AG10803 (cell line): ENCODE measurements around the gene PPP1R9A.

Experiments
- DNase-seq: peaks from one replicate; pipeline ENCODE4 v3.0.0; 2010; ENCODE audit warnings: low read depth
- H3K4me3 ChIP-seq: 2 replicates; pipeline ENCODE4 v1.5.1; 2011; ENCODE audit warnings: mild to moderate bottlenecking, low read length, control low read depth
- CTCF ChIP-seq: conservative IDR thresholded peaks from 2 replicates; pipeline ENCODE4 v1.5.1; 2011; ENCODE audit warnings: mild to moderate bottlenecking, low read length, control low read depth, inconsistent platforms

PPP1R9A gene

GRCh38 chr7:95340491-95340890 is 433.1 kb downstream of the PPP1R9A start:
- TF ChIP-seq CTCF: no peak

GRCh38 chr7:95342029-95342428 is 434.6 kb downstream of the PPP1R9A start:
- no peak overlapping the region for H3K4me3 ChIP-seq
- no peak for TF ChIP-seq CTCF
- no peak for DNase-seq

More at GRCh38 chr7:95340491-95340890, 433.1 kb downstream of the PPP1R9A start:
- no peak overlapping the region for H3K4me3 ChIP-seq
- DNase-seq: no peak

GRCh38 chr7:95342642-95343307 is 435.4 kb downstream of the PPP1R9A start:
- TF ChIP-seq CTCF: no peak
- no peak overlapping the region for H3K4me3 ChIP-seq
- no peak for DNase-seq
